ENCODE measurements around the gene MOCOS. TPM values are rescaled to one million over a fixed set of nuclear protein-coding genes. Genes with fewer than 3 reads are reported as not detected.

Gene MOCOS
- total RNA-seq, 1 experiment from 2014 or later, result 12.1 TPM

GRCh38 chr18:36294031-36294430 lies 106.7 kb downstream of the MOCOS start:
- Histone ChIP-seq H2AFZ (ENCODE audit: low read depth, low read length, poor library complexity, severe bottlenecking) (no peak overlapping the region), H3K4me1 (ENCODE audit: control insufficient read depth in 1 of 2, insufficient read depth in 2 of 2, low read length in 2 of 2) (peaks cover 0 to 13% of the 10 kb centered on the region in 2 experiments; a peak in 2 of 4 replicates), H3K9ac (ENCODE audit: low read length) (no peak overlapping the region), H3K9me3 (ENCODE audit: control insufficient read depth in 1 of 2, insufficient read depth in 1 of 2, low read depth in 1 of 2, low read length in 2 of 2) (no peaks in the 10 kb centered on the region), H3K9me2 (ENCODE audit: insufficient read depth) (no peaks in the 10 kb centered on the region), H3K27ac (ENCODE audit: low read depth, low read length) (no peak overlapping the region), H3K4me2 (ENCODE audit: low read length) (no peak overlapping the region), H3K27me3 (ENCODE audit: insufficient read depth, low read length) (no peaks in the 10 kb centered on the region), H4K20me1 (ENCODE audit: insufficient read depth) (no peaks in the 10 kb centered on the region), H3K36me3 (ENCODE audit: control insufficient read depth in 1 of 2, insufficient read depth in 2 of 2, low read length in 2 of 2) (no peaks in the 10 kb centered on the region), H3K79me2 (ENCODE audit: insufficient read depth, low read length) (no peaks in the 10 kb centered on the region), H3K4me3 (replicated peaks in 1 of 2; ENCODE audit: low read depth in 1 of 2, low read length in 2 of 2) (no peak overlapping the region)
- POLR2A ChIA-PET, result no interaction called here
- intact Hi-C loops (cut with micrococcal nuclease), result no loop called here
- CTCF ChIA-PET, result no interaction called here
- BruUV-seq (replicated peaks), result no TSS peak
- TF ChIP-seq SP1 (IDR thresholded peaks at IDR 0.05; ENCODE audit: low read depth) (no peak), EGR1 (IDR thresholded peaks at IDR 0.05; ENCODE audit: low read depth) (no peak), POLR2A (IDR thresholded peaks at IDR 0.05; ENCODE audit: borderline replicate concordance, extremely low read depth, insufficient read depth, insufficient read length) (no peak)
- no peak for DNase-seq (ENCODE audit: low read depth, low spot score)
- RAD21 ChIA-PET (ENCODE audit: low non-redundant PET in 1 of 2, low total read pairs in 2 of 2, uncharacterized antibody in 2 of 2, unreplicated experiment in 2 of 2), result no interaction called here
- no peak for ATAC-seq

- H3K9ac ChIP-seq (ENCODE audit: low read length), result no peak overlapping the region
- ATAC-seq (no peak), DNase-seq (ENCODE audit: low read depth, low spot score) (no peak)
- H3K27me3 ChIP-seq (ENCODE audit: insufficient read depth, low read length), result no peaks in the 10 kb centered on the region; the same call in 1 of the 2 replicates
- ChIA-PET POLR2A (no interaction called here), RAD21 (ENCODE audit: low non-redundant PET in 1 of 2, low total read pairs in 2 of 2, uncharacterized antibody in 2 of 2, unreplicated experiment in 2 of 2) (no interaction called here), CTCF (interaction anchor here (0.5 kb wide), 1 partner anchor 460 kb away, joined by 3 read pairs; no protein-coding TSS in a partner anchor)
- H3K4me2 ChIP-seq (ENCODE audit: low read length), result no peak overlapping the region
- H3K27ac ChIP-seq (ENCODE audit: low read depth, low read length), result no peak overlapping the region
- H2AFZ ChIP-seq (ENCODE audit: low read depth, low read length, poor library complexity, severe bottlenecking), result no peak overlapping the region
- no TSS peak for BruUV-seq (replicated peaks)
- H4K20me1 ChIP-seq (ENCODE audit: insufficient read depth), result no peaks in the 10 kb centered on the region
- H3K9me2 ChIP-seq (ENCODE audit: insufficient read depth), result no peaks in the 10 kb centered on the region
- H3K4me3 ChIP-seq (replicated peaks in 1 of 2; ENCODE audit: low read depth in 1 of 2, low read length in 2 of 2), result no peak overlapping the region
- TF ChIP-seq MAX (IDR thresholded peaks at IDR 0.05) (no peak), SRF (IDR thresholded peaks at IDR 0.05; ENCODE audit: low read depth) (no peak), ZNF274 (IDR thresholded peaks at IDR 0.05; ENCODE audit: low read depth, low read length) (no peak), SP1 (IDR thresholded peaks at IDR 0.05; ENCODE audit: low read depth) (no peak), ELF1 (IDR thresholded peaks at IDR 0.05; ENCODE audit: borderline replicate concordance, low read depth) (no peak), CEBPB (IDR thresholded peaks at IDR 0.05; ENCODE audit: low read depth) (no peak), SIN3A (IDR thresholded peaks at IDR 0.05; ENCODE audit: low read depth) (no peak), POLR2AphosphoS5 (IDR thresholded peaks at IDR 0.05; ENCODE audit: low read depth, low read length) (no peak), CBX3 (IDR thresholded peaks at IDR 0.05; ENCODE audit: low read depth) (no peak), JUND (IDR thresholded peaks at IDR 0.05) (no peak), ZBTB33 (IDR thresholded peaks at IDR 0.05; ENCODE audit: extremely low read depth, insufficient replicate concordance, low read length) (no peak), ATF3 (IDR thresholded peaks at IDR 0.05) (no peak)
- H3K79me2 ChIP-seq (ENCODE audit: insufficient read depth, low read length), result no peaks in the 10 kb centered on the region
- H3K4me1 ChIP-seq (ENCODE audit: control insufficient read depth in 1 of 2, insufficient read depth in 2 of 2, low read length in 2 of 2), result peaks cover 0 to 13% of the 10 kb centered on the region in 2 experiments; a peak in 2 of 4 replicates
- intact Hi-C loops (cut with micrococcal nuclease), result no loop called here
- no peaks in the 10 kb centered on the region for H3K36me3 ChIP-seq (ENCODE audit: control insufficient read depth in 1 of 2, insufficient read depth in 2 of 2, low read length in 2 of 2)
- no peaks in the 10 kb centered on the region for H3K9me3 ChIP-seq (ENCODE audit: control insufficient read depth in 1 of 2, insufficient read depth in 1 of 2, low read depth in 1 of 2, low read length in 2 of 2)
Measured at GRCh38 chr18:36295214-36295613, 107.9 kb downstream of the MOCOS start.
